Measurements from ENCODE around the gene HSPA12B. TPM values are rescaled to one million over a fixed set of nuclear protein-coding genes. Genes with fewer than 3 reads are reported as not detected.
A peak's percentile ranks its signal among the peaks of the same experiment; 100 is the strongest.

Gene HSPA12B
- total RNA-seq, 2 donors from 2014 or later, result 3.9 to 9.4 TPM

- no peak overlapping the region for H3K4me3 ChIP-seq
- no peak for TF ChIP-seq POLR2A (IDR thresholded peaks at IDR 0.05)
- TF ChIP-seq POLR2AphosphoS5 (IDR thresholded peaks at IDR 0.05), result no peak
- no peak for TF ChIP-seq CTCF (IDR thresholded peaks at IDR 0.05)
- WGBS, result 73% methylated on average over 24 of the region's 24 CpGs
Observed at GRCh38 chr20:3749087-3749688, 16.7 kb downstream of the HSPA12B start.

GRCh38 chr20:3749689-3750531 lies 17.4 kb downstream of the HSPA12B start:
- TF ChIP-seq CTCF (IDR thresholded peaks at IDR 0.05) (peak; percentile 13 to 69 (median 48)), POLR2AphosphoS5 (IDR thresholded peaks at IDR 0.05) (no peak), POLR2A (IDR thresholded peaks at IDR 0.05) (no peak)
- H3K4me3 ChIP-seq, result no peak overlapping the region
- 50% methylated on average over 56 of the region's 72 CpGs for WGBS
- intact Hi-C loops (cut with DNase I), result no loop called here
- H3K27ac ChIP-seq, result no peak overlapping the region
- peaks cover 4% of the 10 kb centered on the region for H3K4me1 ChIP-seq (replicated peaks)
- DNase-seq (ENCODE audit: low spot score), result no peak
- H3K36me3 ChIP-seq, result no peaks in the 10 kb centered on the region
- H3K27me3 ChIP-seq (replicated peaks; ENCODE audit: insufficient read depth), result peaks cover 9% of the 10 kb centered on the region
- no peaks in the 10 kb centered on the region for H3K9me3 ChIP-seq

More at GRCh38 chr20:3749087-3749688, 16.7 kb downstream of the HSPA12B start:
- Histone ChIP-seq H3K36me3 (no peaks in the 10 kb centered on the region), H3K27me3 (replicated peaks; ENCODE audit: insufficient read depth) (peaks cover 9% of the 10 kb centered on the region), H3K27ac (no peak overlapping the region), H3K4me1 (replicated peaks) (peaks cover 4% of the 10 kb centered on the region), H3K9me3 (no peaks in the 10 kb centered on the region)
- intact Hi-C loops (cut with DNase I), result no loop called here
- DNase-seq (ENCODE audit: low spot score), result no peak

- no peak overlapping the region for H3K4me3 ChIP-seq
- peaks cover 4% of the 10 kb centered on the region for H3K4me1 ChIP-seq (replicated peaks)
- H3K27me3 ChIP-seq (replicated peaks; ENCODE audit: insufficient read depth), result peaks cover 9% of the 10 kb centered on the region
- TF ChIP-seq CTCF (IDR thresholded peaks at IDR 0.05) (no peak), POLR2AphosphoS5 (IDR thresholded peaks at IDR 0.05) (no peak), POLR2A (IDR thresholded peaks at IDR 0.05) (no peak)
- intact Hi-C loops (cut with DNase I), result no loop called here
- no peaks in the 10 kb centered on the region for H3K36me3 ChIP-seq
- H3K9me3 ChIP-seq, result no peaks in the 10 kb centered on the region
- WGBS, result 65% methylated on average over 19 of the region's 31 CpGs
- DNase-seq (ENCODE audit: low spot score), result no peak
- H3K27ac ChIP-seq, result no peak overlapping the region
Observed at GRCh38 chr20:3751305-3751674, 18.8 kb downstream of the HSPA12B start.

- Histone ChIP-seq H3K4me3 (peak overlapping the region in 1 of 2 donors; percentile 21), H3K36me3 (no peaks in the 10 kb centered on the region), H3K27me3 (replicated peaks; ENCODE audit: insufficient read depth) (peaks cover 9% of the 10 kb centered on the region), H3K9me3 (no peaks in the 10 kb centered on the region), H3K27ac (no peak overlapping the region), H3K4me1 (replicated peaks) (peaks cover 4% of the 10 kb centered on the region)
- no peak for DNase-seq (ENCODE audit: low spot score)
- TF ChIP-seq CTCF (IDR thresholded peaks at IDR 0.05), result no peak
- TF ChIP-seq POLR2A (IDR thresholded peaks at IDR 0.05), result no peak
- TF ChIP-seq POLR2AphosphoS5 (IDR thresholded peaks at IDR 0.05), result no peak
- intact Hi-C loops (cut with DNase I), result no loop called here
- WGBS, result 24% methylated on average over 36 of the region's 95 CpGs
Observed at GRCh38 chr20:3751675-3752385, 19.3 kb downstream of the HSPA12B start.

All from prostate gland (tissue), 2 donors.